Measurements from ENCODE around the gene KCNJ6.

Gene KCNJ6

GRCh38 chr21:37805266-37805665 is 111.0 kb downstream of the KCNJ6 start:
- DNase-seq: no peak

DNA sequence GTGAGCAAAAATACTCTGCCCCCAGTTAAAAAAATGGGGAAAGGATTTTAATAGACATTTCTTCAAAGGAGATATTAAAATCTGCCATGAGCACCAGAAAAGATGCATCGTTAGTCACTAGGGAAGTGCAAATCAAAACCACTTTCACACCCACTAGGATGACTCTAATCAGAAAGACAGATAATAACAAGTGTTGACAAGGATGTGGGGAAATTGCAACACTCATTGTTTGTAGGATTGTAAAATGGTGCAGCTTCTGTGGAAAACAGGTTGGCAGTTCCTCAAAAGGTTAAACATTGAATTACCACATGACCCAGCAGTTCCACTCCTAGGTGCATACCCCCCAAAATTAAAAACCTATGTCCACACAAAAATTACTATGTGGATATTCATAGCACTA is 112.3 kb downstream of the KCNJ6 start:
- no peak for DNase-seq

DNA sequence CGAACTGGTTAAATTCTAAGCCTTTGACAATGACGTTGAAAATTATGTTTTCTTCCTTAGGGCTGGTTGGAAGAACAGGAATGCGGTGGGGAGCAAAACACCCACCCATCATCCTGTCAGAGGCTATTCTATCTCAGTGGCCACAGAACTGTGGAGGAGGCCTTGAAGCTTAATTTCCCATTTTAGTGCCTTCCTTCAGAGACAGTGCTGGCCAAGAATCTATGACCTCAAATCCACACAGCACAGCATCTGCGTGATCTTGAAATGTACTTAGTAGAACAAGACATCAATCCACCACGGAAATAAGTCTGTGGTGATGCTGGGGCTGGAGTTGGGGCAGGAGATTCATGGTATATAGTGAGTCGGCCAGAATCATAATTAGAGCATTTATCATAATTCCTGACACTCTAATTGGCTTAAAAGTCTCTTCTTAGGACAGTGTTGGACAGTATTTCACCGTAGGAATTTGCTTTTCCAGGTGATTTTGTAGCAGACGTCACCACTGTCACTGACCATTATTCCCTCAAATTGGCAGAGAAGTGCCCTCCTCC is 113.1 kb downstream of the KCNJ6 start:
- no peak for DNase-seq

GRCh38 chr21:37800456-37801061 is 115.7 kb downstream of the KCNJ6 start:
- DNase-seq: no peak

DNA sequence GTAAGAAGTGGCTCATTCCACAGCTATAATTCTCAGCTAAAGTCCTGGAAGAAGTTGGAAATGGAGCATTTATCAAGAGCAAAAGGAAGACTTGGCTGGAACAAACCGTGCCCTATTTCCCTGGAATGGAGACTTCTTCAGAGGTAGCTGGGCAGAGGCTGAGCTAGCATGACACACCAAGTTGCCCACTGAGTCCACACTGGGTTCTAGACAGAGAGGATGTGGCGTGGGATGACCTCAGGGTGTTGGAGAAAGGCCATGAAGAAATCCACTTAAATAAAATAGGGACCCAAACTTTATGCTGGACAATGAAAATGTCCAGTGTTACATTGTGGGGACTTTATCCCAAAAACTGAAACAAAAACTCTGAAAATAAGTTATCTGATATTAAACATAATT is 116.2 kb downstream of the KCNJ6 start:
- DNase-seq: no peak

GRCh38 chr21:37799211-37800056 is 116.8 kb downstream of the KCNJ6 start:
- DNase-seq: no peak

- no peak for DNase-seq
Observed at GRCh38 chr21:37797403-37797802, 118.9 kb downstream of the KCNJ6 start.

- no peak for DNase-seq
Observed at GRCh38 chr21:37796011-37796410, 120.2 kb downstream of the KCNJ6 start.

GRCh38 chr21:37793660-37794059 is 122.6 kb downstream of the KCNJ6 start:
- no peak for DNase-seq

DNA sequence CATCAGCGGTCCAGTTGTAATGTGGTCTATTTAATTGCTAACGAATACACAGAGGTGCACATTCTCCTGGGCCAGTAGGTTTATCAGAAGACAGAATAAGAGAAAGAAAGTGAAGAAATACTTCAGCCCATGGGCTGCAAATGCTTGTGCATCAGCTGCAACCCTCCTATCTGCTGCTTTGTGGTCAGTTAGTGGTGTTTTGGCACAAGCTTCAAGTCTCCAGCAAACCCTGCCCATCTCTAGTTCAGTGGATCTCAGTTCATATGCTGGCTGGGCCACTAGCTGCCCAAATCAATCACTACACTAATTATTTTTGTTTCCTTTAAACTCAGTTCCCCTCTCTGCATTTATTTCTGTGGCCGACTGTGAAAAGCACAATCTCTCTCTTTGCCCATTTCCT is 124.2 kb downstream of the KCNJ6 start:
- no peak for DNase-seq

- DNase-seq: no peak
Observed at GRCh38 chr21:37790905-37791304, 125.4 kb downstream of the KCNJ6 start.

GRCh38 chr21:37788503-37788902 is 127.8 kb downstream of the KCNJ6 start:
- DNase-seq: no peak

- no peak for DNase-seq
Observed at GRCh38 chr21:37787456-37787855, 128.8 kb downstream of the KCNJ6 start.

- DNase-seq: no peak
Observed at GRCh38 chr21:37784591-37785318, 131.5 kb downstream of the KCNJ6 start.

DNA sequence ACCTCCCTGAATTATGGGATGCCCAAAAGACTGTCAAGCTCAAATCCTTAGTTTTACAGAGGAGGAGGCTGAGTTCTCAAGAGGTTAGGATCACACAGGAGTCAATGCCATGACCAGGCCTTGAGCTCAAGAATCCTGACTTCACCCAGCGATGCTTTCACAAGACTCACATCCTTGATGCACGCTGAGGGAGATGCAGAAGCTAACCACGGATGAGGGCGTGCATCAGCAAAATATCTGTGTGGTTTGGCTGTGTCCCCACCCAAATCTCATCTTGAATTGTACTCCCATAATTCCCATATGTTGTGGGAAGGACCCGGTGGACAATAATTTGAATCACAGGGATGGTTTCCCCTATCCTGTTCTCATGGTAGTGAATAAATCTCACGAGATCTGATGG is 133.2 kb downstream of the KCNJ6 start:
- no peak for DNase-seq

DNA sequence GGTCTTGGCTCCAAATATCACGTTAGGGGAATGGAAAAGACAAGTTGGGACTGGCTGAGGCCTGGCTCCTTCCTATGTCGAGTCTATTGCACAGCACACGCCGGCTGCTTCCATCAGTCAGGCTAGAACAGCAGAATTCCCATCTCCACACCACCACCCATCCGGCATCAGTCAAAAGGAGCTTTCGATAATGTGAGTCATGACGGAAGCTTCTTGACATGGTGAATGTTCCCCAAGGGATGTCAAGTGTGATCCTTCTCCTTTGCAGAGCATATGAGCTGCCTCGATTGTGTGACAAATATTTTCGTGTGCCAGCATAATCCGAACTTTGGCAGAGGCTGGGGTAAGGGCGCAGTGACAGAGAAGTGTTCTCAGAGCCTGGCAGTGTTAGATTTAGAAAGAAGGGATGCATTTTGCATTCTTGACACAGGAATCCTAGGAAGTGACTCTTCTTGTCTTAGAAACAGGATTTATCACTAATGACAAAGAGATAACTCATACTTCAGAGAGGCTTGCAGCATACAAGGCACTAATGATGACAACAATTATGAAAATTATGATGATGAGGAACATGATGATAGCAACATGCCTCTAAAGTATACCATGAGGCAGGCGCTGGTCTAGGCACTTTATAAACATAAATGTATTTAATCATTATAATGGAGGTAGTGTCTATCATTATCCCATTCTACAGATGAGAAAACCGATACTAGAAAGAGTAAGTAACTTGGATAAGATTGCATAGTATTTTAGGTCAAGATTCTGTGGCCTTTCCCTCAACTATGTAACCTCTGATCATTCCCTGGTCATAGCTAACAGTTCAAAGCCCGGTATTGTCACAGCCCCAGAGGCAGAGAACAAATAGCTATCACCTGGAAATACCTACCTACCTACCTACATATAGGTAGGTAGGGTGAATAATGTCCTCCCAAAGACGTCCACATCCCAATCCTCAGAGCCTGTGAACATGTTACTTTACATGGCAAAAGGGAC is 135.0 kb downstream of the KCNJ6 start:
- DNase-seq: no peak

DNA sequence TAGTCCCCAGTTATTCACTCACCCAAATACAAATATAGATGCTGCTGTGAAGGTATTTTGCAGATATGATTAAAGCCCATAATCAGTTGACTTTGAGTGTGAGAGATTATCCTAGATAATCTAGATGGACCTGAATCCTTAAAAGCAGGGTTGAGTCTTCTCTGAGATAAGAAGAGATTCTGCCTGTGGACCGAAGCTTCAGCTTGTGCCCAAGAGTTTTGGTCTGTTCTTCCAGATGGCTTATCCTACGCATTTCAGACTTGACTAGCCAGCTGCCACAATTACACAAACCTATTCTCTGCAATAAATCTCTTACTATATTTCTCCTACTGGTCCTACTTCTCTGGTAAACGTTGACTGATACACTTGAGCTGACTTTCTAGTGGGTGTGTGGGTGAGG is 145.1 kb downstream of the KCNJ6 start:
- DNase-seq: no peak

DNA sequence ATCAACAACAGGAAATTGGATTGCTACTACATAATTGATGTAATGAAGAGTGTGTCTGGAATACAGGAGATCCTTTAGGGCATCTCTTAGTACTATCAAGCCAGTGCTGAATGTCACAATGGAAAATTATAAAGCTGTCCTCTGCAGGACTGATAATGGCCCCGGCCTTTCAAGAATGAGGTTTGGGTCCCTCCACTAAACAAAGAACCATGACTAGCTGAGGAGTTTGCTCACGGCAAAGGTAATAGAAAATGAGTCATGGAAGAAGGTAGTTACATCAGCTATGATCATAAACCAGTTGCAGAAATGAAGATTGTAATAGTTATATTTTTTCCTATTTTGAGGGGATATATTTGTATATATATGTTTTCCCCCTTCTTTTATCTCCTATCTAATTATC is 145.8 kb downstream of the KCNJ6 start:
- DNase-seq: no peak

DNA sequence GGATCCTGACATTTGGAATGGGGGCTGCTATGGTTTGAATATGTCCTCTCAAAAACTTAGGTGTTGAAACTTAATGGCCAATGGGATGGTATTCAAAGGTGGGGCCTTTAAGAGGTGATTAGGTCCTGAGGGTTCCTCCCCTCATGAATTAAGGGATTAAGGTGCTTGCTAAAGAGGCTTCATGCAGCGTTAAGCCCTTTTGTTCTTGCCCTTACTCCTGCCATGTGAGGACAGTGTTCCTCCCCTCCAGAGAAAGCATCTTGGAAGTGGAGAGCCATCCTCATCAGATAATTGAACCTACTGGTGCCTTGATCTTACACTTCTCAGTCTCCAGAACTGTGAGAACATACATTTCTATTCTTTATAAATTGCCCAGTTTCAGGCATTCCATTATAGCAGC is 146.6 kb downstream of the KCNJ6 start:
- DNase-seq: no peak

- peak; percentile 5 for DNase-seq
Observed at GRCh38 chr21:37767984-37768383, 148.3 kb downstream of the KCNJ6 start.

DNA sequence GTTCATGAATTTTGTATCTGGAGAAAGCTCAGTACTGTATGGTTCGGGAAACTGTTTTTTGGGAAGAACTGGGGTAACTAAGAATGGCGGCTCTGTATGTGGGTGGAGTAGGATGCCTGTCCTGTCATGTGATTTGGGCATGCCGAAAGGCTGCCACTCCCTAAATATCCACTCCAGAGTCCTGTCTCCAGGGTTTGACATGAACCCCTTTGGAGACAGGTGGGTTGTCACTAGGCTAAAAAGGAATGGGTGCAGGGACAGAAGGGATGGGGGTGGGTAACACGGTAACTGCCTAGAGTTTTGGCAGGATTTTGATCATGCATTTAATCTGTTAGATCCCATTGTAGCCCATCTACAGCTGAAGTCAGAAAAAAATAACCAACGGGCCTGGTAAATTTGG is 150.1 kb downstream of the KCNJ6 start:
- no peak for DNase-seq

DNA sequence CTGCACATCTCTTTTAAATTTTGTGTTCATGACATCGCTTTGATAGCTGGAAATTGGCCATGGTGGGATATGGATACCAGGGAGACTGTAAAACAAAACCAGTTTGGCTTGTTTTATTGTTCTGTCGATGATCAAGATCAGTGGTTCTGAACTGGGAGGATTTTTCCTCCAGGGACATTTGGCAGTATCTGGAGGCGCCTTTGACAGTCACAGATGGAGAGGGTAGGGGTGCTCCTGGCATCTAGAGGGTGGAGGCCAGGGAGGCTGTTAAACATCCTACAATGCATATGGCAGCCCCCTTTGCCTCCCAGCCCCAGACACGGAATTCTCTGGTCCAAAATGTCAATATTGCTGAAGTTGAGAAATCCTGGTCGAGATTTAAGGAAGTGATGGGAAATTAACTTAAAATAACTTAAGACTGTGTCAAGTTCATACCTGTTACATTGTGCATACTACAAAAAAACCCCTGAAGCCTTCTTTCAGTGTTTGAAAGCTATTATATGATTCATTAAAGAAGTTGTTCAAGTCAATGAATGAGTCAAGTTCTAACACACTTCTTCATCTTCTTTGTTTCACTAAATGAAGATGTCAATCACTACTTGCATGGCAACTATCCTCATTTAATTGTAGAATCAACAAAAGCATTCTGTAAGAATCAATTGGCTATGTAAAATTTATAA is 150.9 kb downstream of the KCNJ6 start:
- DNase-seq: no peak

Data from NCI-H1048 (cell line).